Type B pancreatic cell (in vitro differentiated cells): Measurements from ENCODE around the gene GAPVD1. TPM values are rescaled to one million over a fixed set of nuclear protein-coding genes. Genes with fewer than 3 reads are reported as not detected.
"Not testable (repeated sequence)": the region's sequence is repeated elsewhere in the genome, so short reads cannot be mapped to it uniquely, and the experiment has no call there.

Experiments used
- DNase-seq: peaks from one replicate; pipeline ENCODE4 v3.0.0; 2021; ENCODE audit warnings: mixed read lengths; ENCODE audit not compliant: unreplicated experiment; ENCODE audit errors: extremely low spot score
- H3K27ac Mint-ChIP-seq: 2 replicates; pipeline ENCODE4 v1.8.0; 2021; ENCODE audit warnings: mild to moderate bottlenecking, mixed read lengths
- H3K27me3 Mint-ChIP-seq: 2 replicates; pipeline ENCODE4 v1.8.0; 2021; ENCODE audit warnings: mixed read lengths
- H3K36me3 Mint-ChIP-seq: 2 replicates; pipeline ENCODE4 v1.8.0; 2021; ENCODE audit warnings: mixed read lengths
- H3K4me1 Mint-ChIP-seq: one replicate; pipeline ENCODE4 v1.8.0; 2021; ENCODE audit warnings: mixed read lengths; ENCODE audit not compliant: unreplicated experiment
- H3K4me3 Mint-ChIP-seq: 2 replicates; pipeline ENCODE4 v1.8.0; 2021; ENCODE audit warnings: mild to moderate bottlenecking, mixed read lengths
- H3K9me3 Mint-ChIP-seq: 2 replicates; pipeline ENCODE4 v1.8.0; 2021; ENCODE audit warnings: mixed read lengths
- total RNA-seq: library from RNA; stranded (reverse); gene quantifications from 2 replicates; pipeline ENCODE4 v1.2.1, GENCODE V29; 2021; ENCODE audit warnings: low replicate concordance
- TF ChIP-seq, protein P1 (sequence below): fragments of 200-600 bp; sonication (generic); conservative IDR thresholded peaks from 2 replicates; pipeline ENCODE4 v1.5.0; 2021; ENCODE audit warnings: antibody characterized with exemption, mild to moderate bottlenecking

Gene GAPVD1
- total RNA-seq, 1 donor from 2014 or later = 44.4 TPM

DNA sequence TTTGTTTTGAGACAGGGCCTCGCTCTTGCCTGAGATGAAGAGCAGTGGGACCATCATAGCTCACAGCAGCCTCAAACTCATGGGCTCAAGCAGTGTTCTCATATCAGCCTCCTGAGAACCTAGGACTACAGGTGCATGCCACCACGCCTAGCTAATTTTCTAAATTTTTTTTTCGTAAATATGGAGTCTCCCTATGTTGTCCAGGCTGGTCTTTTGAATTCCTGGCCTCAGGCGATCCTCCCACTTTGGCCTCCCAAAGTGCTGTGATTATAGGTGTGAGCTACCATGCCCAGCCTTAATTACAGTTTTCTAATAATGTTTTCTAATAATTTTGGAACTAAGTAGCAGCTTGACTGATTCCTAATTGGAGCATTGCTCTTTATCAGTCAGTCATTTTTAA, 15.1 kb downstream of the GAPVD1 start:
- Mint-ChIP-seq H3K27me3 (no peaks in the 10 kb centered on the region), H3K36me3 (no peaks in the 10 kb centered on the region), H3K9me3 (no peaks in the 10 kb centered on the region), H3K4me1 (peaks cover 20% of the 10 kb centered on the region), H3K4me3 (no peak overlapping the region), H3K27ac (no peak overlapping the region)
- no peak for DNase-seq
- TF ChIP-seq, protein P1, sequence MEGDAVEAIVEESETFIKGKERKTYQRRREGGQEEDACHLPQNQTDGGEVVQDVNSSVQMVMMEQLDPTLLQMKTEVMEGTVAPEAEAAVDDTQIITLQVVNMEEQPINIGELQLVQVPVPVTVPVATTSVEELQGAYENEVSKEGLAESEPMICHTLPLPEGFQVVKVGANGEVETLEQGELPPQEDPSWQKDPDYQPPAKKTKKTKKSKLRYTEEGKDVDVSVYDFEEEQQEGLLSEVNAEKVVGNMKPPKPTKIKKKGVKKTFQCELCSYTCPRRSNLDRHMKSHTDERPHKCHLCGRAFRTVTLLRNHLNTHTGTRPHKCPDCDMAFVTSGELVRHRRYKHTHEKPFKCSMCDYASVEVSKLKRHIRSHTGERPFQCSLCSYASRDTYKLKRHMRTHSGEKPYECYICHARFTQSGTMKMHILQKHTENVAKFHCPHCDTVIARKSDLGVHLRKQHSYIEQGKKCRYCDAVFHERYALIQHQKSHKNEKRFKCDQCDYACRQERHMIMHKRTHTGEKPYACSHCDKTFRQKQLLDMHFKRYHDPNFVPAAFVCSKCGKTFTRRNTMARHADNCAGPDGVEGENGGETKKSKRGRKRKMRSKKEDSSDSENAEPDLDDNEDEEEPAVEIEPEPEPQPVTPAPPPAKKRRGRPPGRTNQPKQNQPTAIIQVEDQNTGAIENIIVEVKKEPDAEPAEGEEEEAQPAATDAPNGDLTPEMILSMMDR = no peak

DNA sequence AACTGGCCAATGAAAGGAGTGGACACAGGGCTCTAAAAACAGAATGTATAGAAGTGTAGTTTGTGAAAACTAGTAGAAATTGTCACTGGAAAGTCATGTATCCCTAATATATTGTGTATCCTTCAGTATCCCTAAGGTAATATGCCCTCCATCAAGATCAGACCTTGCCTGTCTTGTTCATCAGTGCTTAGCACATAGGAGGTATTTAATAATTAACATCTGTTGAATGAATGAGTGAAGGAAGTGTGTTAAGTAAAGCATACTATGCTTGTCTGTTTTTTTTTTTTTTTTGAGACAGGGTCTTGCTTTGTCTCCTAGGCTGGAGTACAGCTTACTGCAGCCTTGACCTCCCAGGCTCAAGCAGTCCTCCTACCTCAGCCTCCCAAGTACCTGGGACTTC, 15.8 kb downstream of the GAPVD1 start:
- H3K36me3 Mint-ChIP-seq = no peaks in the 10 kb centered on the region
- TF ChIP-seq, protein P1 = no peak
- no peak for DNase-seq
- H3K4me3 Mint-ChIP-seq = no peak overlapping the region
- H3K4me1 Mint-ChIP-seq = peaks cover 17% of the 10 kb centered on the region
- H3K27ac Mint-ChIP-seq = no peak overlapping the region
- H3K9me3 Mint-ChIP-seq = no peaks in the 10 kb centered on the region
- no peaks in the 10 kb centered on the region for H3K27me3 Mint-ChIP-seq

DNA sequence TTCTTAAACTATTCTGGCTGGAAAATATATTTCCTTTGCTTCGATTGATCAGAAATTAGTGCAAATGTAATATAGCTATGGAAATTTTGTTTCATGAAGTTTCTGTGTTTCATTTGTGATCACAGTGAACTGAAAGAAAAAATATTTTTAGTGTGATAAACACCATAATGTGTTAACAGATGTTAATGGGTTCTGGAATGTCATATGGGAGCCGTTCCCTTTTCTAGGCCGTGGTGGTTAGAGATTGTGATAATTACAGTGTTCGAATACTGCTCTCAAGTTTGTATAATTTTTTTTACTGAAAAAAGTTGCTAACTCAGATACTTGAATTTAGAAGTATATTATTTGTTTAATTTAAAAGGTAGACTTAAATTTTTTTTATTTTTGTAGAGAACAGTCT, 19.3 kb downstream of the GAPVD1 start:
- Mint-ChIP-seq H3K4me3 (no peak overlapping the region), H3K36me3 (no peaks in the 10 kb centered on the region), H3K4me1 (peaks cover 5% of the 10 kb centered on the region), H3K27ac (no peak overlapping the region), H3K27me3 (no peaks in the 10 kb centered on the region), H3K9me3 (no peaks in the 10 kb centered on the region)
- TF ChIP-seq, protein P1 = no peak
- no peak for DNase-seq

DNA sequence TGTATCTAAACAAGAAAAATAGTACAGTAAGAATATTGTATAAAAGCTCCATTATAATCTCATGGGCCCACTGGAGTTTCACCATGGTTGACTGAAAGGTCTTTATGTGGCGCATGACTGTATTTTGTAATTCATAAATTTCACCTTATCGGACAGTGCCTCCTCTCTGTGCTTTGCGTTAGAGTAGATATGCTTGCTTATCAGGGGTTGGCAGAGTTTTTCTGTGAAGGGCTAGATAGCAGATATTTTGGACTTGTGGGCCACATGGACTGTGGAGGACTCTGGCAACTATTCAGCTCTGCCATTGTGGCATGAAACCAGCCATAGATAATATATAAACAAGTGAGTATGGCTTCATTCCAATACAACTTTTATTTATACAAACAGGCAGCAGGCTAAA, 23.2 kb downstream of the GAPVD1 start:
- Mint-ChIP-seq H3K4me3 (no peak overlapping the region), H3K27me3 (no peaks in the 10 kb centered on the region), H3K36me3 (no peaks in the 10 kb centered on the region), H3K27ac (no peak overlapping the region), H3K9me3 (no peaks in the 10 kb centered on the region), H3K4me1 (no peaks in the 10 kb centered on the region)
- TF ChIP-seq, protein P1 = no peak
- no peak for DNase-seq

GRCh38 chr9:125286935-125287433, 25.4 kb downstream of the GAPVD1 start:
- DNase-seq, H3K36me3 Mint-ChIP-seq, H3K27me3 Mint-ChIP-seq, H3K9me3 Mint-ChIP-seq, H3K4me3 Mint-ChIP-seq, H3K4me1 Mint-ChIP-seq, H3K27ac Mint-ChIP-seq: not testable (repeated sequence)

DNA sequence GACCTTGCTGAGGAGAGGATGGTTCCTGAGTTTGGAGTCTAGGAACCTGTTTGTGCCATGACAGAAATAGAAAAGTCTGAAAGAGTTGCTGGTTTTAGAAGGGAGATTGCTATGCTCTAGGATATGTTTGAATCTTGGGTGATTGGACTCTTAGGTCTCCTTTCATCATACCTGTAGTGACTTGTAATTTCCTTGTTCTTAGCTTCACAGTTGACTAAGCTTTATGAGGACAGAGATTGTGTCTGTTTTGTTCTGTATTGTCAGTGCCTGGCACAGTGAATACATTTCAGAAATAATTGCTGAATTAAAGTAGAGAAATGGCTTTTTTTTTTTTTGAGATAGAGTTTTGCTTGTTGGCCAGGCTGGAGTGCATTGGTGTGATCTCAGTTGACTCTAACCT, 31.5 kb downstream of the GAPVD1 start:
- TF ChIP-seq, protein P1 = no peak
- no peaks in the 10 kb centered on the region for H3K36me3 Mint-ChIP-seq
- H3K9me3 Mint-ChIP-seq = no peaks in the 10 kb centered on the region
- peaks cover 8% of the 10 kb centered on the region for H3K4me1 Mint-ChIP-seq
- no peak overlapping the region for H3K27ac Mint-ChIP-seq
- H3K27me3 Mint-ChIP-seq = no peaks in the 10 kb centered on the region
- DNase-seq = no peak
- H3K4me3 Mint-ChIP-seq = no peak overlapping the region
